Amygdala (tissue), 56 donors: ENCODE measurements around the gene LIN54.

ENCODE experiments used
- DNase-seq, 56 donors: peaks; one replicate each; lab custom pipeline; 2025; lab: John Stamatoyannopoulos, UW

The LIN54 gene

DNA sequence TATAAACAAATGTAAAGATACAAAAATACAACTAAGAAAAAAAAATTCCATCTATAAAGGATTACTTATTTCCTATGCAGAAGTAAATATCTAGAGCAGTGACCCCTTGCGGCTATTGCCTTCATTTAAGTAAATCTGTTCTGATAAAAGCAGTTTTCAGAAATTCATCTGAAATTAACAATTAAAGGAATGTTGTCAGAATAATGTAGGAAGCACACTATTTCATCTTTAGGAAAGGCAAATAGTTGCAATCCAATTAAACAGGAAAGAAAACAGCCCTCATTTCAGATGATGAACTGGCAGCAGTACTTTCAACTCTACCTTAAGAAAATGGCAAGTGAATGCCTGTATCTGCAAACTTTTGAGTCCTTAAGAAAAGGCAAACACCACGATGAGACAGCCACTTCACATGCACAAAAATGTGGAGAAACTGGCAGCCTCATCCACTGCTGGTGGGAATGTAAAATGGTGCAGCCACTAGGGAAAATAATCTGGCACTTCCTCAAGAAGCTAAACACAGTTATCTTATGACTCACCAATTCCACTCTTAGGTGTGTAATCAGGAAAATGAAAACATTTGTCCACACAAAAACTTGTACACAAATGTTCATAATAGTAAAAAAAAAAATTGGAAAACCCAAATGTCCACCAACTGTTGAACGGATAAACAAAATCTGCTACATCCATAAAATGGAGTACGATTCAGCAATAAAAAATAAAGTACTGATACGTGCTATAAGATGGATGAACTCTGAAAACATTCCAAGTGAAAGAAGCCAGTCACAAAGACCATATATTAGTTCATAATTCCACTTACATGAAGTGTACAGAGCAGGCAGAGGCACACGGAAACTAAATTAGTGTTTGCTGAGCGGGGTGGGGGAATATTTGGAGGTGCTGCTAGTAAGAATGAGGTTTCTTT lies 112.0 kb downstream of the LIN54 start:
- peak in 1 of 56 donors; percentile 1 for DNase-seq

DNA sequence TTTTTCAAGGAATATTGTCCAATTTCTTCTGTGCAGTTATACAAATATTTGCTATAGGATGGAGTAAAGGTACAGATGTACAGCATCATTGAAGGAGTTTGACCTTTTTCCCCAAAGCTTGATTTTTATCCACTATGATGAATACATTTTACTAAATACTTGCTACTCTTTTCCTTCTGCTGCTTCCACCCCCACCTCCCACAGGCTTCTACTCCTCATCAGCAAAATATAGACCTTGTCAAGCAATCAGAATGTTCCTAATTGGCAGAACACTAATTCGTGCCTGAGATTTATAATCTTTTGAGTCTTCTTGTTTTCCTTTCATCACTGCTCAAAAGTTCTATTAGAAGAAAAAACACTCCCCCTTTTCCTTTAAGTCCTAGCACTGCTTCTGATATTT lies 113.9 kb downstream of the LIN54 start:
- no peak for DNase-seq

DNA sequence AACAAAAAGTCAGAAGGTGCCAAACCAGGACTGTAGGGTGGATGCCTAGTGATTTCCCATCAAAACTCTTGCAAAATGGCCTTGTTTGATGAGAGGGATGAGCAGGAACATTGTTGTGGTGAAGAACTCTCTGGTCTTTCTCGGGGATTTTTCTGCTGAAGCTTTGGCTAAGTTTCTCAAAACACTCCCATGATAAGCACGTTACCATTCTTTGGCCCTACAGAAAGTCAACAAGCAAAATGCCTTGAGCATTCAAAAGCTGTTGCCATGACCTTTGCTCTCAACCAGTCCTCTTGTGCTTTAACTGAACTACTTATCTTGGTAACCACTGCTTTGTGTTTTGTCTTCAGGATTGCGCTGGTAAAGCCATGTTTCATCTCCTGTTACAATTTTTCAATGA lies 116.7 kb downstream of the LIN54 start:
- DNase-seq = no peak

DNA sequence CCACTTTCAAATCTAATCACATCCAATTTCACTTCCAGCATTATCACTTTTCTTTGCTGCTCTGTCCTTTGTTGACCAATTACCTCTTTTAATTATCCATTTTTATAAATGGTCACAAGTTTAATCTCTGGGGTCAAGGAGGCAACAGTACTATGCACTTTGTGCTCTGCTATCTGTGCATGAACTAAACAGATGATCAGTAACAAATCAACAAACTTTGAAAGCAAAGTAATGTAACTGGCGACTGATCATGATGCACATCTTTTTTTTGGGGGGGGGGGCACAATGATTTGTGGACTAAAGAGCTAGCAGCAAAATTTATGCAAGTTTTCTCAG lies 118.2 kb downstream of the LIN54 start:
- DNase-seq = no peak

DNA sequence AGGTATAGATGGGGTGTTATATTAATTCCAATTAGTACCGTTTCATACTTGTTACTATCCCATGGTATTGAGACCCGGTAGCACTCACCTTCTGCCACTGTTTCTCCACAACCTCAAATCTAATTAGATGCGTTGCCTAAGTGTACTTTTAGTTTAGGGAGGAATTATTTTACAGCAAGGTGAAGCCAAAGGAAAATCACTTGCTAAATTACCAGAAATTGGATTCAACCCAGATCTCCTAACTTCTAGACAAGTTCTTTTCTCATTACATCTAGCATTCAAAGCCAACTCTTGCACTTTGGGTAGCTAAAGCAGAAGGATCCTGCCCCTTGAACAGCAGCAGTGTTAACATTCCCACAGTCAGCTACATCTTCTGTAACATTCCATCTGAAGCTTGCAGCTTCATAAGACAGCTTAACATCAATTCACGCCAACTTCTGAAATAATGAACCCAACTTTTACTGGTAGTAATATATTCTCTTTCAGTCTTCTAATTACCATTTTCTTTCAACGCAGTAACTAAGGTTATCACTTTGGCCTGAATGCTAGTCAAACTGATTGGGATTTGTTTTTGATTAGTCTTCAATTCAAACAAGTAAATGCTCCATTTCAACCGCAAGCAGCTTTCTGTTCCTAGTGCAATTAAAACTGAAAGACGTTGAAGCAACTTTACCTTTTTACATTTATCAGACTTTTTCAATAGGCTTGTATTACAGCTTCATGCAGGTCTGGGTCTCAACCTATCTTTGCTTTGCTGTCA lies 118.7 kb downstream of the LIN54 start:
- DNase-seq = no peak

DNA sequence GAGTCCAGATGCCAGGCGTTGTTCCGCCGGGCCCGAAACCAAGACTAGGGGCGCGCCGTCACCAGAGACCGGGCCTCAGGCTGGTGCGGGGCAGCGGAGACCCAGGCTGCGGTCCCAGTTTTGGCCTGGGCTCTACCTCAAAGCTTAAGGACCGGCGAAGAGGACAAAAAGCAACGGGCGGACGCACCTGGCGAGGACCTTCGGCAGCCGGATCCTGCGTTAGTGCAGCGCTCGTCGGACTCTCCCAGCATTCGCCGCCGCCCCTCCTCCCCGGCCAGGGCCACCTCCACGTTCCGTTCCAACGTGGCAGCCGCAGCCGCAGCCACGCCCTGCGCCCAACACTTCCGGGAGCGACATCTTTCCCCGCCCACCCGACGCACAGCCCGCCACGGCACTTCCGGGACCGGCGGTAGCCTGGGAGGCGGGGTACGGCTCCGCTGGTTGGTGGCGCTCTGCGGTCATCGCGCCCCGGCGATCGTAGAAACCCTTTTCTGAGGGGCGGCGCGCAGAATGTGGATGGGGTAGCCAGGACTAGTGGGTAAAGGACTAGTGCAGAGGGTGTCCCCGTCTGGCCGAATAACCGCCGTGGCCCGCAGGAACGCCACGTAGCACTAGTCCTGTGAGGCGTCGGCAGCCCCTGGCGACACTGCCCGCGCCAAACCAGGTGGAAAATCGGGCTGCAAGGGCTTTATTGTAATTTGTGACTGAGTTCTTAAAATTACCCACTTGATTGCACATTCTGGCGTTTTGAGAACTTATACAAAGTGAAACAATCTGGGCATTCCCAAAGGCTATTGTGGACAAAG lies 119.5 kb downstream of the LIN54 start, which contains the start of gene SEC31A:
Gene SEC31A (minus strand): TSS at position 253 of the 806 bp plus-strand sequence. CDS start 9,217 bp downstream, outside the sequence.
- peak; percentile 57 to 96 (median 88) for DNase-seq

DNA sequence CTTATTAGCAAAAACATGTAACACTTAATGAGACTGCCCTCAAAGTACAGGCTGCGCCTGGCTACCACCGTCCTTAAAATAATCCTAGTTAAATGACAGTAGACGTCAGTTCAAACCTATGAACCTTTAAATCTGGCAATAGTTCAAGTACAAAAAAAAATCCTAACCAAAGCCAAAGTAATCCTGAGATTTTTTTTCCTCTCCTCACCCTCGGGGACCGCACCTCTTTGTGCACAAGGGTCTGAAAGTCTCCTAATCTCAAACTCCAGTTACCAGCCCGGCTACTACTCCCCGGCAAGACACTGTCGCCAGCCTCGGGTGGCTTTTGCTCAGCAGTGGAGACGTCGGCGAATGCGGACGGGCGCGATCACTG lies 120.1 kb downstream of the LIN54 start:
- DNase-seq = peak in 1 of 56 donors; percentile 33

DNA sequence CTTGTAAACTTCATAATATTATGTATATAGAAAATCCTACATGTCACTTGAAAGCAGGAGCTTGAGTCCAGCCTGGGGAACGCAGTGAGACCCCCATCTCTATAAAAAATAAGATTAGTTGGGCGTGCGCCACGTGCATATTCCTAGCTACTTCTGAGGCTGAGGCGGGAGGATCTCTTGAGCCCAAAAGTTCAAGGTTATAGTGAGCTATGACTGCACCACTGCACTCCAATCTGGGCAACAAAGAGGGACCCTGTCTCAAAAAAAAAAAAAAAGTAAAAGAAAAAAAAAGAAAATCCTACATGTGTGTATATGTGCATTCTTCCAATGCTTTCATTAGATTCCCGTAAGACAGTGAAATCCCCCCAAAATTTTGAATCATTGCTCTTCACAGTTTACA lies 121.3 kb downstream of the LIN54 start:
- DNase-seq = no peak

DNA sequence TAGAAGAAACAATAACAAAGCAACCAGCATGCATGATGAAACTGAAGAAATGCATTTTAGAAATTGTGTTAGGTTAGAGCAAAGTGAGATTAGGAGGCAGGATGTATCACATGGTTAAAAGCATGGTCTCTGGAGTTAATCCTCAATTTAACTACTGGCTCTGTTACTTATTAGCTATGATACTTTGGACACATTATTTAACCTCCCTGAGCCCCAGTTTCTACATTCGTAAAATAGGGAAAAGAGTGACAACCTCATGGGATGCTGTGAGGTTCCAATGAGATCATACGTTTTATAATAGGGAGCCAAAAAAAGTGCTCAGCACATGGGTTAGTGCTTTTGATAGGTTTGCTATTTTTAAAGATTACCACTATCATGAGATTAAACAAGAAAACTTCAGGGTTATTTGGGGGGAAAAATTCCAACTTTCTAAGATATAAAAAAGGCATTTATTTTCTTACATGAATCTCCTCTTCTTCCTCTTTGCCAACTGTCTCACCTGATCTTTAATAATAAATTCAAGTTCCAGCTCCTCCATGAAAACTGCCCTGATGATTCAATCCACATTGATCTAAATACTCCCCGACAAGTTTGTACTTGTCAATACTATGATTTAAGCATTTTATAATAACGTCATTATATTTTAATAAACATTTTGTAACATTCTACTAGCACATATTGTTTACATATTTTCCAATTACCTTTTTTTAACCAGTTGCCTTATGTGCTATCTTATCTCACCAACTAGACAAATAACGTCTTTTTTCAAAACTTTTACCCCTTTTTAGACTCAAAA lies 124.3 kb downstream of the LIN54 start:
- no peak for DNase-seq

DNA sequence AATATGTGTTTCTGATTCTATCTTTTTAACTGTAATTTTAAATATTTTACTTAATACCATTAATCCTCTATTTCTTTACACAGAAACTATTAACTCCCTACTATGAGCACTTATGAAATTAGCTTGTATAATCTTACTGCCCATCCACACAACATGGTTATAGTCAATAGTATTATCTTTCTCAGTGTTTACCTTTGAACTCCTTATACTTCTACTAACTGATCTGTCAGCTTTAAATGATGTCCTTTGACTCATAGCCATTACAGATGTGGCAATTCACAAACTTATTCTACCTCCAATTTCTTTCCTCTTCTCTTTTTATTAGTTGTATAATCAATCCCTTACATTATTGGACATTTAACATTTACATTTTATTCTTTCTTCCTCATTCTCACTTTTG lies 125.2 kb downstream of the LIN54 start:
- no peak for DNase-seq
